Natural killer cell treated with Interleukin-12 subunit alpha and Interleukin-12 subunit beta and Interleukin-15 and Interleukin-18, amount 100 ng/mL, for 72 hours (primary cell): ENCODE results near the gene RBMS1. TPM values are rescaled to one million over a fixed set of nuclear protein-coding genes. Genes with fewer than 3 reads are reported as not detected.
A peak's percentile ranks its signal among the peaks of the same experiment; 100 is the strongest.
"Not testable (repeated sequence)": the region's sequence is repeated elsewhere in the genome, so short reads cannot be mapped to it uniquely, and the experiment has no call there.

Experiments
- ATAC-seq, 2 donors: fragments of 150-1000 bp; cut with Tn5 transposase in 1 of 2; sonication (Bioruptor Pico), chemical (Tn5 transposase) in 1 of 2; 2 replicates each; pipeline ENCODE4 v1.10.0; 2021
- DNase-seq: peaks from one replicate; pipeline ENCODE4 v3.0.0; 2022; ENCODE audit warnings: low spot score
- H3K27ac Mint-ChIP-seq, 2 donors: 1 replicate in 1 of 2; 2 replicates in 1 of 2; pipeline ENCODE4 v1.8.0; 2022; ENCODE audit warnings: mixed read lengths in 2 of 2, mild to moderate bottlenecking in 1 of 2, moderate library complexity in 1 of 2
- H3K27me3 Mint-ChIP-seq, 2 donors: 1 replicate in 1 of 2; 2 replicates in 1 of 2; pipeline ENCODE4 v1.8.0; 2022; ENCODE audit warnings: mixed read lengths in 2 of 2
- H3K36me3 Mint-ChIP-seq: one replicate; pipeline ENCODE4 v1.8.0; 2022; ENCODE audit warnings: mixed read lengths
- H3K4me1 Mint-ChIP-seq, 2 donors: 1 replicate in 1 of 2; 2 replicates in 1 of 2; pipeline ENCODE4 v1.8.0; 2022; ENCODE audit warnings: low read depth in 2 of 2, mixed read lengths in 2 of 2, mild to moderate bottlenecking in 1 of 2
- H3K4me3 Mint-ChIP-seq: one replicate; pipeline ENCODE4 v1.8.0; 2022; ENCODE audit warnings: mixed read lengths
- H3K9me3 Mint-ChIP-seq: 2 replicates; pipeline ENCODE4 v1.8.0; 2022; ENCODE audit warnings: mixed read lengths
- total RNA-seq, 2 donors: library from RNA; stranded (reverse); gene quantifications; one replicate each; pipeline ENCODE4 v1.2.3, GENCODE V29; 2022

RBMS1 gene
- total RNA-seq, 2 donors from 2014 or later: 59.4 to 86.1 TPM

DNA sequence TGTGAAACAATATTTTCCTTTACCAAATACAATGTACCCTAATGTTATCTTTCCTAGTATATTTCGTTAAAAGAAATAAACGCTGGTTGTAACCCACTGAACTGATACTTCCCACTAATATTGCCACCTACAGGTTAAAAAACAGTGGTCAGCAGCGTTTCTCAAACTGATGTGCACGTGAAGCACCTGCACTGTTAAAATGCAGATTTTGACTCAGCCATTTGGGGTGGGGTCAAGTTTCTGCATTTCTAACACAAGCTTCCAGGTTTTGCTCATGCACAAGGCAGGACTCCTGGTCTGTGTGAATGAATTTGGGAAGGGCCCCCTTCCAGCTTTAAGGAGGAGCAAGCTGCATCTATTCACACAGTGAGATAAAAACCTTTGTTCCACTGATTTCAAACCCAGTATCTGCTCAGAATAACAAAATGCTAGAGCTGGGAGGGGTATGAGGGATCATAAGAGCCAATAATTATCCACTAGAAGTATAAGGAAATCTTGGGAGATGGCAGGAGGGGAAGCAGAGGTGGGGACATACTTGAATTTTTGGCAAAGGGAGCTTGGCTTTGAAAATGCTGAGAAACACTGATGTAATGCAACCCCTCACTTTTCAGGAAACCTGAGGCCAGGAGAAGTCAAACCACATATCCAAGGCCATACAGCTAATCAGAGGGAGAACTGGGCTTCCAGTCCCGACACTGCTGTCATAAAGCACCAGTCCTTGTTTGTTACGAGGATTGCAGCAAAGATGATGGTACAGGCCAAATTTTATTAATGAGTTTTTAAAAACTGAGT, 116.2 kb downstream of the RBMS1 start:
- DNase-seq: no peak
- Mint-ChIP-seq H3K4me1 (peaks cover 70 to 86% of the 10 kb centered on the region in 2 donors), H3K27ac (peak overlapping the region; percentile 59 to 91), H3K9me3 (no peaks in the 10 kb centered on the region), H3K36me3 (peaks cover 6% of the 10 kb centered on the region), H3K27me3 (no peaks in the 10 kb centered on the region), H3K4me3 (peak overlapping the region; percentile 4)
- no peak for ATAC-seq

DNA sequence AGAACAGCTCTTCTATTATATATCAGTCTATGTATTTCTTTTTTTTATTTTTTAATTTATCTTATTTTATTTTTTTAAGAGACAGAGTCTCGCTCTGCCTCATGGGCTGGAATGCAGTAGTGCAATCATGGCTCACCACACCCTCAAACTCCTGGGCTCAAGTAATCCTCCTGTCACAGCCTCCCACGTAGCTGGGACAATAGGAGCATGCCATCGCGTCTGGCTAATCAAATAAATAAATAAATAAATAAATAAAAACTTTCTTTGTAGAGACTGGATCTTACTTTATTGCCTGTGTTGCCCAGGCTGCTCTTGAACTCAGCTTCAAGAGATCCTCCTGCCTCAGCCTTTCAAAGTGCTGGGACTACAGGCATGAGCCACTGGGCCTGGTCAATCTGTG, 117.0 kb downstream of the RBMS1 start:
- no peak for ATAC-seq
- Mint-ChIP-seq H3K9me3 (no peaks in the 10 kb centered on the region), H3K27me3 (no peaks in the 10 kb centered on the region), H3K4me1 (peaks cover 73 to 87% of the 10 kb centered on the region in 2 donors), H3K27ac (peak overlapping the region; percentile 59 to 91), H3K36me3 (peaks cover 6% of the 10 kb centered on the region), H3K4me3 (peak overlapping the region; percentile 4)
- DNase-seq: no peak

DNA sequence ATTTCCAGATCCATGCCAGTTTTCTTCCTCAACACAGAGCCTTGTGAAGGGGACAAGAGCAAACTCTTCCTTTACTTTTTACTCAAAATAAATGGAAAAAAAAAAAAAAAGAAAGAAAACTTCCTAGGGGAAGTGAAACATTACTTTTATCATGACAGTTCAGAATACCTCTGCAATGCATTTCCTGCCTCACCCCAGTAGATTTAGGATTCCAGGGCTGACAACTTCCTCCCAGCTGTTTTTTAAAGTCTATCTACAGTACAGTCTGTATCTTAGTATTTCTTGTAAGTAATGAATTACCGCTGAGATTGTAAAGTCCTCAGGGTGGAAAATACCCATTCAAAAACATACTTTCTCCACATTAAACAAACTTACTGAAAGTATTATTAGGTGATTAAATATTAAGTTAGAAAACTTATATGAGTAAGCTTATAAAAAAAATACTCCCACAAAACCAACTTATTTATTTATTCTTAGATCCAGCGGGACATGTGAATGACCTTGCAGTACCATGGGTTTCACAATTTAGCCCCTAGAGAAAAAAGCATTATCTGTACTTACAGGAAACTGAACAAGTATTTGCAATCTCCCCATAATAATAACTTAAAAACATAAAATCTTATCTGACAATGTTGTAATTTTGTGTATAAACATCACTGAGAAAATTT, 117.7 kb downstream of the RBMS1 start:
- DNase-seq (no peak), ATAC-seq (peak in 1 of 2 donors; percentile 51)
- peaks cover 6% of the 10 kb centered on the region for H3K36me3 Mint-ChIP-seq
- H3K9me3 Mint-ChIP-seq: no peaks in the 10 kb centered on the region
- peak overlapping the region; percentile 66 to 91 for H3K27ac Mint-ChIP-seq
- H3K4me1 Mint-ChIP-seq: peaks cover 72 to 86% of the 10 kb centered on the region in 2 donors
- peak overlapping the region; percentile 30 for H3K4me3 Mint-ChIP-seq
- H3K27me3 Mint-ChIP-seq: no peaks in the 10 kb centered on the region

DNA sequence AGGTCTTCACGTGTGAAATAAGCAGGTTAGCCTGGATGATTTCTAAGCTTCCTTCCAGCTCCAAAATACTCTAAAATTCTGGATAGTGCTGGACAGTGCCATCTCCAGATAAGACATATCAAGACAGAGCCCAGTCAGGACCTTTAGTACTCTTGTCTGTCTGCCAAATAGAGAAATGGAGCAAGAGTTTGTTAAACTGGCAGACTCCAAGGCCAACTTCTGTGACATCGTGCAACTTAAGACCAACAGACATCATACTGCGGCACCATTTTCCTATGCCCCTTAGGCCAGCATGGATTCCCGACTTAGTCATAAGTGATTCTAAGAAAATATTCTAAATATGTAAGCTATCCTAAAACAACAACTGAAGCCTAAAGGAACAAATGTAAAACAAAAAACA, 118.6 kb downstream of the RBMS1 start:
- Mint-ChIP-seq H3K4me3 (peak overlapping the region; percentile 30), H3K27ac (peak overlapping the region; percentile 66 to 91), H3K4me1 (peaks cover 68 to 82% of the 10 kb centered on the region in 2 donors), H3K9me3 (no peaks in the 10 kb centered on the region), H3K27me3 (no peaks in the 10 kb centered on the region), H3K36me3 (peaks cover 6% of the 10 kb centered on the region)
- no peak for DNase-seq
- ATAC-seq: no peak

DNA sequence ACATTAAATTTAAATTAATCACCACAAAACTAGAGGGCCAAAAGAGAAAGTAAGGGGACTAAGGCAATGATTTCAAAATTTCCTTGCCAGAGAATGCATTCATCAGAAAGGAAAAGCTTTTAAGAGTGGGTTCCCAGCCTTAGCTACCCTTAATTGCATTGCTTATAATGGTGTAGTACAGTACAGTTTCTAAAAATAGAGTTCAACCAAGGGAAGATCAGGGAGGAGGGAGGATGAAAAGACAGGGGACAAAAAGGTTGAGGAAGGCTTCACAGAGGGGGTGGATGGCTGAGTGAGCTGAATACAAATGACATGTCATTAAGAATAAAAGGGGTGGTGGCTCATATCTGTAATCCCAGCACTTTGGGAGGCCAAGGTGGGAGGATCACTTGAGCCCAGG, 119.9 kb downstream of the RBMS1 start:
- Mint-ChIP-seq H3K9me3 (no peaks in the 10 kb centered on the region), H3K36me3 (peaks cover 6% of the 10 kb centered on the region), H3K27ac (peak overlapping the region; percentile 79 to 91), H3K4me1 (peaks cover 71 to 82% of the 10 kb centered on the region in 2 donors), H3K4me3 (peak overlapping the region; percentile 76), H3K27me3 (no peaks in the 10 kb centered on the region)
- DNase-seq (no peak), ATAC-seq (no peak)

DNA sequence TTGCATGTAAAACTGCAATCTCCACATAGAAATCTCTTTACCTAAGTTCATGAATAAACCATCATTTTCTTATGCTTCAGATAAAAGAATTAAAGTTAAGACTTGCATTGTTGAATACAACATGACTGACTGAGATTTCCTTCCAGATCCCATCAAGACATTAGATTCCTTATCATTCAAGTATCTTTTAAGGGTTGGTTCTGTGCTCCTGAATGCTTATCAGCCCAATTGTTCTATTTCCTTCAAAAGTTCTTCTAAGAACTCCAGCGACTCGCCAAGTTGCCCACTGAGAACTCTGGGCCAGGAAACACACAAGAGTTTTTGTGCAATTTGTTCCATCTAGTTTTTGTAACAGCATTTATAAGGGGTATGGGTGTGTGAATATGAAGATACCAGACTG, 120.3 kb downstream of the RBMS1 start:
- H3K4me3 Mint-ChIP-seq: peak overlapping the region; percentile 76
- peak overlapping the region; percentile 79 to 91 for H3K27ac Mint-ChIP-seq

DNA sequence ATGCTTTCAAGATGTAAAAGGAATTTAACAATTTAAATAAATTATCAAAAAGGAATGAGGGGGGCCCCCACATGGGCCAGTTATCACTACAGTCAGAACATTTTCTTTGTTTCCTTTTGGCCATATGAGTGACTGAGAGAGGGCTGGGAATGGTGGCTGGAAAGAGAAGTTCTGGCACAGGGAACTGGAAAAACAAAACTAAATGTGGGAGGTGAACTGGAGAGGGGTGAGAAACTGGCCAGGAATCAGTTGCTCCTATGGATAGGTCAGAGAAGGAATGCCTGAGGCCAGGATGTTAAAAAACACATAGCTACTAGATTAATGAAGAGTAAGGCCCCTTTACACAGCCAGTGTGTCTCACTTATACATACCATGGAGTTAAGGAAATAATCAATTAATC, 121.0 kb downstream of the RBMS1 start:
- peaks cover 77 to 86% of the 10 kb centered on the region in 2 donors for H3K4me1 Mint-ChIP-seq
- no peaks in the 10 kb centered on the region for H3K27me3 Mint-ChIP-seq
- H3K4me3 Mint-ChIP-seq: peak overlapping the region; percentile 55
- DNase-seq: no peak
- ATAC-seq: no peak
- peak overlapping the region; percentile 79 to 91 for H3K27ac Mint-ChIP-seq
- no peaks in the 10 kb centered on the region for H3K9me3 Mint-ChIP-seq
- peaks cover 6% of the 10 kb centered on the region for H3K36me3 Mint-ChIP-seq

More for the DNA sequence above, 120.3 kb downstream of the RBMS1 start:
- no peak for ATAC-seq
- H3K4me1 Mint-ChIP-seq: peaks cover 72 to 82% of the 10 kb centered on the region in 2 donors
- H3K36me3 Mint-ChIP-seq: peaks cover 6% of the 10 kb centered on the region
- H3K9me3 Mint-ChIP-seq: no peaks in the 10 kb centered on the region
- H3K27me3 Mint-ChIP-seq: no peaks in the 10 kb centered on the region
- no peak for DNase-seq

DNA sequence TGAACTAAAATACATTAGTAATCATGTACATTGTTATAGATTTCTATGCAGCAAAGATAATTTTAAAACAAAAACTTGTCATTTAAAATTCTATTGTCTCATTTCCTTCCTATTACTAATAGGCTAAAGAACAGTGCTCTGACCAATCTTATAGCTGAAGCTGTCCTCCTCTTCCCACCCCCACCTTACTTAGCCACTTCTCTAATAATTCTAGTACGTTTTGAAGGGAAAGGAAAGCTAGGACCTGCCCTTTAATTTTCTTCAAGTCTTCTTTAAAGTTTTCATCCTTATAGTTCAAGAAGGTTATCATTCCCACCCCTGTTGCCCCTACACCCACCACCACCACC, 121.6 kb downstream of the RBMS1 start:
- Mint-ChIP-seq H3K4me3 (peak overlapping the region; percentile 55), H3K27me3 (no peaks in the 10 kb centered on the region), H3K9me3 (no peaks in the 10 kb centered on the region), H3K4me1 (peaks cover 71 to 80% of the 10 kb centered on the region in 2 donors), H3K27ac (peak overlapping the region; percentile 79 to 91), H3K36me3 (peaks cover 6% of the 10 kb centered on the region)
- DNase-seq: no peak
- no peak for ATAC-seq

DNA sequence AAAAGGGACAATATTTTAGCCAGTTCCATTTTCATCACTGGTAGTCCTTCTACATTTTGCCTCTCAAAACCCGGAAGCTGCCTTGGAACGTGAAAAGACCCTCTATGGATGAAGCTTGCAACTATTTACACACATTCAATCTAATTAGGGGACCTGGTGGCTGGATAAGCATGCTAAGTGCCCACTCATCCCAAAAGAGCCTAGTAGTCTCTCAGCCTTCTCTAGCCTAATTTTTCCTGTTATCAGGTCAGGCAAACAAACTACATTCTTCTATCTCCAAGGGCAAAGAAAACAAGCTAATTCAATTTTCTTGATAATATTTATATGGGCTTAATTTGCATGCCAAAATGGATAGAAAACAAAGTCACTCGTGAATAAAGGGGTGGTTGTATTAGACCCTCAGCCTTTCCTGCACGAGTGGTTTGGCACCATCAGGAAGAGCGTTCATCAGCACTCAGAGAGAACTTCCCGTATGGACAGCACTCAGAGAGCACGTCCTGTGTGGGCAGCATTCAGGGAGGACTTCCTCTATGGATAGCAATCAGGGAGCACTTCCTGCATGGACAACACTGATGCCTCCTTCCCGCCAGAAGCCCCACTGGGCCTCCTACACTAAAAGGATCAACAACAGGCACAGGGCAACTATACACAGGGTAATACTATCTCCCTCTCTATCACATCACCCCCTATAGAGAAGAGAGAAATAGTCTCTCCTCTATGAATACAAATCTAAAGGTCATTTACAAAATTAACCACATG, 122.2 kb downstream of the RBMS1 start:
- H3K4me3 Mint-ChIP-seq: peak overlapping the region; percentile 55
- no peak for DNase-seq

DNA sequence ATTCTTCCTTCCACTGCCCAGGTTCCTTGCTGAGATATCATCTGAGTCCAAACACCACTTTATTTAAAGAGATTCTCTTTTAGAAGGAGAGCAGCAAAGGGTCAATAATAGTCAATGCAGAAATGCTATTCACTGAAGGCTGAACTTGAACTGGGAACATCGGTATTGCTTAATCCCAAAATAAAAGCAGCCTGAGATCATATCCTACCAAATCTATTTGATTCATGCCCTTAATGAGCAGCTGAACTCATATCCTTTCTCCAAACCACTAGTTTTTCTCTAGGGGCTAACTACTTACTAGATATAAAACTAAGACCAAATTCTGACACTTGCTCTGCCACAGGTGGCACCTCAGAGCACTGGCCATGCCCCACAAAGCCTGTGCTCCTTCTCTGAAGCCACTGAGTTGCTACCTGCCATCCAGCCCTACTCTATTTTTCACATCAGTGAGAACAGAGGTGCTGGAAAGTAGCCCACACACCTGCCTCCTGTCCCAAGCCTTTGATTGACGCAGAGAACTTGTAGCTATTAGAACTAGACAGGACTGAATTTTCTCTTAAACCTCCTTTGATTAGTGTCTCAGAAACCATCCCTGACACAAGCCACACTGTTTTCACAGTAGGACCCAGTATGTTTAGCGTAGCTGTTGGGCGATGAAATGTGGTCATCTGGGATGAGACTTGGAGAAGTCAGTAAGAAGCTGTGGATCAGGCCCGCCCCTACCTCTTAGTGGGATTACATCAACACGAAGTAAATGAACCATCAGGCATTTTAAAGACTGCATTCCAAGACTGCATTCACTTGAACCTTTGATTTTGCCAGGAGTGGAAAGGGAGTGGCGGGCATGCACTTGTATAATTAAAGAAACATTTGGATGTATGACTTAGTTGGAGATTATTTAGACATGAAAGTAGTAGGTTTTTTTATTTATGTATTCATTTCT, 124.3 kb downstream of the RBMS1 start:
- H3K27ac Mint-ChIP-seq: peak overlapping the region; percentile 69 to 91
- ATAC-seq (no peak), DNase-seq (no peak)
- peaks cover 11% of the 10 kb centered on the region for H3K36me3 Mint-ChIP-seq
- H3K9me3 Mint-ChIP-seq: no peaks in the 10 kb centered on the region
- no peaks in the 10 kb centered on the region for H3K27me3 Mint-ChIP-seq
- peaks cover 67 to 77% of the 10 kb centered on the region in 2 donors for H3K4me1 Mint-ChIP-seq
- H3K4me3 Mint-ChIP-seq: peak overlapping the region; percentile 65

More for the DNA sequence above, 122.2 kb downstream of the RBMS1 start:
- Mint-ChIP-seq H3K9me3 (no peaks in the 10 kb centered on the region), H3K27me3 (no peaks in the 10 kb centered on the region), H3K36me3 (peaks cover 6% of the 10 kb centered on the region), H3K27ac (peak overlapping the region; percentile 79 to 91), H3K4me1 (peaks cover 67 to 76% of the 10 kb centered on the region in 2 donors)
- peak in 1 of 2 donors; percentile 17 for ATAC-seq

DNA sequence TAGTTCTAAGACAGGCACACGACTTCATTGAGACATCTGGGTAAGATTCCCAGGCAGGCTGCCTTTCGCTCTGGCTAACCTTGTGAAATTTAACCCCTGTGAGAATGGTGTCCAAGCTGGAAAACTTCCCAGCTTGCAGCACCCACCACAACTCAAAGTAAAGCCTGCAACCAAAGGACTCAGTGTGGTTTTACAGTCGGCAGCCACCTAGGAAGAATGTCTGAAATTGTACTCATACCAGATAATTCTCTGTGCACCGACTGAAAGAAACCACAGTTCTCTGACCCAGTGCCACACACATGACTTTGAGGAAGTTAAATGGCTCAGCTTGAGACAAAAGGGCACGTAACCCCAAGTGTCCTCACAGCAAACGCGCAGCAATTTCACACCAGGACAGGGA, 125.7 kb downstream of the RBMS1 start:
- peak overlapping the region; percentile 69 to 91 for H3K27ac Mint-ChIP-seq
- no peaks in the 10 kb centered on the region for H3K9me3 Mint-ChIP-seq
- peak; percentile 88 to 94 for ATAC-seq

DNA sequence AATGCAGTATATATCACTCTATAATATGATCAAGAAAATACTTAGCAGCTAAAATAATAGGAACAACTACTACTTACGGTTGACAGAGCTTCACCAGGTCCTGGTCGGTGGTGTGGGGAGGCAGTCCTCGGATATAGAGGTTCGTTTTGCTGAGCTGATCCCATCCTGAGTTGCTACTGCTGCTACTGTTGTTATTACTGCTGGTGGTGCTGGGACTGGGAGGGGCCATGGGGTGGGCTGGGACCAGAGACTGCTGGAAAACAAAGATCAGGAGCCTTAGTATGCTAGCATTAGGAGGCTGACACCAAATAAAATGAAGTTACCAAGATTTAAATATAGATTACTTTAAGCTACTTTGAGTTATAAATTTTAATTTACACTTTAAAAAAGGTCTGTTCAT, 126.5 kb downstream of the RBMS1 start:
- Mint-ChIP-seq H3K4me1 (peaks cover 61 to 70% of the 10 kb centered on the region in 2 donors), H3K36me3 (peaks cover 13% of the 10 kb centered on the region)
- not testable (repeated sequence) for DNase-seq, H3K27me3 Mint-ChIP-seq, H3K27ac Mint-ChIP-seq, ATAC-seq, H3K9me3 Mint-ChIP-seq, H3K4me3 Mint-ChIP-seq

More for the DNA sequence above, 125.7 kb downstream of the RBMS1 start:
- peak; percentile 69 for DNase-seq
- no peaks in the 10 kb centered on the region for H3K27me3 Mint-ChIP-seq
- peak overlapping the region; percentile 76 for H3K4me3 Mint-ChIP-seq
- peaks cover 13% of the 10 kb centered on the region for H3K36me3 Mint-ChIP-seq
- peaks cover 65 to 78% of the 10 kb centered on the region in 2 donors for H3K4me1 Mint-ChIP-seq

DNA sequence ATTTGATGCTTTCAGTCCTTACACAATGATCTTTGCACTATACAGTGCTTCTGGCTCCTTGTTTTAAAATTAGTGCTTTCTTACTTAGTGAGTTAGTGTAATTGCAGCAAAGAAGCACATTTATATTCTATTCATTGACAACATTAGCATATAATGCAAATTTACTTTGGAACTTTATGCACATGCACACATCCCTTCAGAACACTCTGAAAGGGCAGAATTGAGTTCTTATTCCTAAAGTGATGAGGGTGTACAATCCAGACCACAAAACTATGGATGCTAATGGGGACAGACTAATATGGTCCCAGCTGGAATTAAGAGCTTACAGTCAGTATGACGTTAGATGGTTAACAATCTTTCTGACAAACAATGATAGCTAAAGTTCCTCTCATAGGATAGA, 127.1 kb downstream of the RBMS1 start:
- ATAC-seq (no peak), DNase-seq (no peak)
- H3K36me3 Mint-ChIP-seq: peaks cover 13% of the 10 kb centered on the region
- peaks cover 54 to 64% of the 10 kb centered on the region in 2 donors for H3K4me1 Mint-ChIP-seq
- H3K27me3 Mint-ChIP-seq: no peaks in the 10 kb centered on the region
- peak overlapping the region in 1 of 2 donors; percentile 29 for H3K27ac Mint-ChIP-seq
- H3K4me3 Mint-ChIP-seq: no peak overlapping the region
- H3K9me3 Mint-ChIP-seq: no peaks in the 10 kb centered on the region
